HCT116 (cell line): ENCODE measurements around the gene SERPINB12.

Experiments
- CEBPB ChIP-seq: IDR thresholded peaks from 2 replicates; pipeline ENCODE4 v1.6.1; 2012; ENCODE audit warnings: low read depth
- CTCF ChIP-seq, 3 experiments: fragments of 200-600 bp in 1 of 3; sonication (generic) in 1 of 3; IDR thresholded peaks in 2 of 3; conservative IDR thresholded peaks in 1 of 3; 2 replicates each; pipeline ENCODE4 v1.5.1; 2012 to 2017; ENCODE audit warnings: low read depth in 2 of 3, low read length in 2 of 3, antibody characterized with exemption in 1 of 3, borderline replicate concordance in 1 of 3, control low read depth in 1 of 3, mild to moderate bottlenecking in 1 of 3, mixed read lengths in 1 of 3, mixed run types in 1 of 3, moderate library complexity in 1 of 3; ENCODE audit not compliant: insufficient read depth in 1 of 3
- EZH2 ChIP-seq: fragments of 200-600 bp; sonication (generic); IDR thresholded peaks from 2 replicates; pipeline ENCODE4 v1.6.1; 2017; ENCODE audit warnings: antibody characterized with exemption, mixed run types
- SP1 ChIP-seq: IDR thresholded peaks from 2 replicates; pipeline ENCODE4 v1.6.1; 2012; ENCODE audit warnings: low read depth
- TF ChIP-seq, protein P1 (sequence below): IDR thresholded peaks from 2 replicates; pipeline ENCODE4 v1.6.1; 2011; ENCODE audit warnings: mild to moderate bottlenecking, low read length, moderate library complexity; ENCODE audit not compliant: insufficient replicate concordance; ENCODE audit errors: extremely low read depth

- TF ChIP-seq CTCF (IDR thresholded peaks at IDR 0.05 in 2 of 3, conservative IDR thresholded peaks at IDR 0.05 in 1 of 3; ENCODE audit: borderline replicate concordance in 1 of 3, insufficient read depth in 1 of 3, low read depth in 2 of 3, low read length in 2 of 3) (no peak), EZH2 (no peak), CEBPB (0 out of 2 replicates have a peak, but pooled peaks have one; percentile 34), SP1 (peak; percentile 80)
- TF ChIP-seq, protein P1, sequence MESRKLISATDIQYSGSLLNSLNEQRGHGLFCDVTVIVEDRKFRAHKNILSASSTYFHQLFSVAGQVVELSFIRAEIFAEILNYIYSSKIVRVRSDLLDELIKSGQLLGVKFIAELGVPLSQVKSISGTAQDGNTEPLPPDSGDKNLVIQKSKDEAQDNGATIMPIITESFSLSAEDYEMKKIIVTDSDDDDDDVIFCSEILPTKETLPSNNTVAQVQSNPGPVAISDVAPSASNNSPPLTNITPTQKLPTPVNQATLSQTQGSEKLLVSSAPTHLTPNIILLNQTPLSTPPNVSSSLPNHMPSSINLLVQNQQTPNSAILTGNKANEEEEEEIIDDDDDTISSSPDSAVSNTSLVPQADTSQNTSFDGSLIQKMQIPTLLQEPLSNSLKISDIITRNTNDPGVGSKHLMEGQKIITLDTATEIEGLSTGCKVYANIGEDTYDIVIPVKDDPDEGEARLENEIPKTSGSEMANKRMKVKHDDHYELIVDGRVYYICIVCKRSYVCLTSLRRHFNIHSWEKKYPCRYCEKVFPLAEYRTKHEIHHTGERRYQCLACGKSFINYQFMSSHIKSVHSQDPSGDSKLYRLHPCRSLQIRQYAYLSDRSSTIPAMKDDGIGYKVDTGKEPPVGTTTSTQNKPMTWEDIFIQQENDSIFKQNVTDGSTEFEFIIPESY, result no peak
These were observed 62.8 kb downstream of the SERPINB12 start for GRCh38 chr18:63604791-63605567.
